Cardiac muscle cell (in vitro differentiated cells and primary cell): ENCODE measurements around the gene UBR4. TPM values are rescaled to one million over a fixed set of nuclear protein-coding genes. Genes with fewer than 3 reads are reported as not detected.

Experiments
- DNase-seq, 2 donors: peaks; one replicate each; pipeline versions ENCODE4 v3.0.0 to v3.0.0-alpha.2; 2010 to 2017; ENCODE audit warnings: low read depth in 1 of 2, low spot score in 1 of 2
- H3K27ac ChIP-seq: fragments of 200-600 bp; sonication (generic); 2 replicates; pipeline ENCODE4 v1.5.1; 2016
- H3K27me3 ChIP-seq: fragments of 200-600 bp; sonication (generic); 2 replicates; pipeline ENCODE4 v1.6.0; 2016; ENCODE audit warnings: control low read depth
- H3K36me3 ChIP-seq: fragments of 200-600 bp; sonication (generic); 2 replicates; pipeline ENCODE4 v1.5.1; 2016; ENCODE audit warnings: control low read depth
- H3K4me1 ChIP-seq: fragments of 200-600 bp; sonication (generic); 2 replicates; pipeline ENCODE4 v1.8.1; 2017; ENCODE audit warnings: low read depth, mild to moderate bottlenecking, mixed run types
- H3K4me3 ChIP-seq: fragments of 200-600 bp; sonication (generic); 2 replicates; pipeline ENCODE4 v1.5.1; 2016; ENCODE audit warnings: mild to moderate bottlenecking
- H3K9me3 ChIP-seq: fragments of 200-600 bp; sonication (generic); 2 replicates; pipeline ENCODE4 v1.5.1; 2017; ENCODE audit warnings: low read depth, mild to moderate bottlenecking, control low read depth
- CTCF ChIP-seq: IDR thresholded peaks from 2 replicates; pipeline ENCODE4 v1.5.1; 2012; ENCODE audit warnings: low read depth, mild to moderate bottlenecking, low read length
- polyA plus RNA-seq: library from polyadenylated mRNA; unstranded; fragments of >200 nt; fragmentation: Nextera tagmentation; extraction: Ambion mirVana; gene quantifications from 2 replicates; pipeline ENCODE4 v1.2.1, GENCODE V29; 2016
- total RNA-seq: library from RNA; depleted of rRNA; stranded (reverse); fragments of >200 nt; gene quantifications from 2 replicates; pipeline ENCODE4 v1.2.3, GENCODE V29; 2016

UBR4 gene
- total and polyA plus RNA-seq, 2 experiments from 2014 or later = 76.4 to 206 TPM

GRCh38 chr1:19112891-19113696, 97.0 kb downstream of the UBR4 start:
- Histone ChIP-seq H3K27ac (no peak overlapping the region), H3K36me3 (peaks cover 98% of the 10 kb centered on the region), H3K4me3 (no peak overlapping the region), H3K27me3 (no peaks in the 10 kb centered on the region), H3K4me1 (no peaks in the 10 kb centered on the region), H3K9me3 (no peaks in the 10 kb centered on the region)
- TF ChIP-seq CTCF = no peak
- DNase-seq = no peak

GRCh38 chr1:19110257-19110927, 99.7 kb downstream of the UBR4 start:
- Histone ChIP-seq H3K9me3 (no peaks in the 10 kb centered on the region), H3K27ac (no peak overlapping the region), H3K4me3 (no peak overlapping the region), H3K4me1 (no peaks in the 10 kb centered on the region), H3K36me3 (peaks cover 98% of the 10 kb centered on the region), H3K27me3 (no peaks in the 10 kb centered on the region)
- TF ChIP-seq CTCF = no peak
- DNase-seq = no peak

GRCh38 chr1:19109545-19109944, 100.5 kb downstream of the UBR4 start:
- no peaks in the 10 kb centered on the region for H3K4me1 ChIP-seq
- no peak overlapping the region for H3K27ac ChIP-seq
- no peak overlapping the region for H3K4me3 ChIP-seq
- H3K27me3 ChIP-seq = no peaks in the 10 kb centered on the region
- peaks cover 98% of the 10 kb centered on the region for H3K36me3 ChIP-seq
- no peak for DNase-seq
- H3K9me3 ChIP-seq = no peaks in the 10 kb centered on the region
- no peak for TF ChIP-seq CTCF

GRCh38 chr1:19101244-19101643, 108.8 kb downstream of the UBR4 start:
- H3K4me3 ChIP-seq = no peak overlapping the region
- H3K9me3 ChIP-seq = no peaks in the 10 kb centered on the region
- peaks cover 96% of the 10 kb centered on the region for H3K36me3 ChIP-seq
- TF ChIP-seq CTCF = no peak
- no peaks in the 10 kb centered on the region for H3K4me1 ChIP-seq
- H3K27ac ChIP-seq = no peak overlapping the region
- no peaks in the 10 kb centered on the region for H3K27me3 ChIP-seq
- no peak for DNase-seq

- Histone ChIP-seq H3K36me3 (peaks cover 95% of the 10 kb centered on the region), H3K27ac (no peak overlapping the region), H3K27me3 (no peaks in the 10 kb centered on the region), H3K4me3 (no peak overlapping the region), H3K9me3 (no peaks in the 10 kb centered on the region), H3K4me1 (no peaks in the 10 kb centered on the region)
- DNase-seq = no peak
- no peak for TF ChIP-seq CTCF
These were observed 110.0 kb downstream of the UBR4 start for GRCh38 chr1:19100028-19100427.
